K562 (cell line): ENCODE data around the gene PPP3CA. TPM values are rescaled to one million over a fixed set of nuclear protein-coding genes. Genes with fewer than 3 reads are reported as not detected.

Experiments
- ATAC-seq: fragments of 200-7000 bp; cut with Tn5 transposase; 3 replicates; pipeline ENCODE4 v1.9.1; 2020; ENCODE audit warnings: moderate library complexity
- BruUV-seq: library from RNA; stranded (reverse); fragments of 400-500 nt; replicated peaks from 2 replicates; lab custom pipeline; 2021; lab: Mats Ljungman, UMichigan
- CTCF ChIA-PET: fragments of 300-600 bp; formaldehyde crosslinking; extraction: SDS; loops from one replicate; lab custom pipeline; 2021; ENCODE audit warnings: low intra/inter-chr PET ratio; lab: Yijun Ruan, JAX
- POLR2A ChIA-PET: fragments of 300-600, 350-650 bp; sonication (Branson Sonifier 250); formaldehyde crosslinking; extraction: SDS; loops from one replicate; lab custom pipeline; 2021; ENCODE audit warnings: antibody characterized with exemption, inconsistent platforms; lab: Yijun Ruan, JAX
- DNase-seq, 4 experiments: peaks; one replicate each; pipeline versions ENCODE4 v3.0.0 to v3.0.0-alpha.2; 2011 to 2018; ENCODE audit warnings: low spot score in 3 of 4, mixed read lengths in 3 of 4; ENCODE audit errors: extremely low read depth in 1 of 4
- FAIRE-seq: peaks from 2 replicates; lab custom pipeline; 2011; peaks lifted over from hg19 to GRCh38; lab: Jason Lieb, UNC
- H2AFZ ChIP-seq: 2 replicates; pipeline ENCODE4 v1.6.0; 2011; ENCODE audit warnings: low read depth, low read length, control low read depth, inconsistent platforms
- H3K27ac ChIP-seq: fragments of 200-600 bp; 3 replicates; pipeline ENCODE4 v1.8.0; 2011; ENCODE audit warnings: low read depth, mild to moderate bottlenecking, control low read depth, inconsistent platforms, low read length, moderate library complexity, mixed read lengths; ENCODE audit errors: extremely low read depth
- H3K27me3 ChIP-seq, 2 experiments: fragments of 300-600 bp in 1 of 2; 2 replicates in 1 of 2; 3 replicates in 1 of 2; pipeline versions ENCODE4 v1.6.0 to v1.8.0; 2011; ENCODE audit warnings: inconsistent platforms in 2 of 2, low read length in 2 of 2, mild to moderate bottlenecking in 1 of 2, mixed read lengths in 1 of 2, moderate library complexity in 1 of 2; ENCODE audit not compliant: control insufficient read depth in 2 of 2, insufficient read depth in 2 of 2
- H3K36me3 ChIP-seq: fragments of 300-600 bp; 3 replicates; pipeline ENCODE4 v1.8.0; 2011; ENCODE audit warnings: mild to moderate bottlenecking, low read length, inconsistent platforms; ENCODE audit not compliant: control insufficient read depth, insufficient read depth
- H3K4me1 ChIP-seq, 2 experiments: fragments of 200-600 bp in 1 of 2; replicated peaks in 1 of 2; 2 replicates in 1 of 2; 3 replicates in 1 of 2; pipeline versions ENCODE4 v1.5.1 to v1.8.0; 2011; ENCODE audit warnings: inconsistent platforms in 2 of 2, low read length in 2 of 2, mild to moderate bottlenecking in 1 of 2, mixed read lengths in 1 of 2, moderate library complexity in 1 of 2; ENCODE audit not compliant: control insufficient read depth in 2 of 2, insufficient read depth in 2 of 2
- H3K4me2 ChIP-seq: 2 replicates; pipeline ENCODE4 v1.6.1; 2011; ENCODE audit warnings: low read length, control low read depth, inconsistent platforms, mixed read lengths; ENCODE audit not compliant: insufficient read depth
- H3K4me3 ChIP-seq: fragments of 200-600 bp; sonication (generic), shearing (Covaris generic); 2 replicates; pipeline ENCODE4 v1.5.1; 2016; ENCODE audit warnings: control low read depth, inconsistent platforms
- H3K79me2 ChIP-seq: fragments of 200-600 bp; 3 replicates; pipeline ENCODE4 v1.8.0; 2011; ENCODE audit warnings: low read length, inconsistent platforms; ENCODE audit not compliant: control insufficient read depth, insufficient read depth
- H3K9ac ChIP-seq, 2 experiments: 2 replicates each; pipeline versions ENCODE4 v1.6.0 to v1.6.1; 2011; ENCODE audit warnings: low read depth in 2 of 2, low read length in 2 of 2, control low read depth in 1 of 2, inconsistent platforms in 1 of 2, mild to moderate bottlenecking in 1 of 2, mixed read lengths in 1 of 2; ENCODE audit not compliant: insufficient read depth in 1 of 2
- H3K9me1 ChIP-seq: one replicate; pipeline ENCODE4 v1.6.0; 2011; ENCODE audit warnings: inconsistent platforms, mild to moderate bottlenecking, low read length, moderate library complexity; ENCODE audit not compliant: control insufficient read depth, insufficient read depth
- H3K9me3 ChIP-seq: replicated peaks from 2 replicates; pipeline ENCODE4 v1.5.1; 2011; ENCODE audit warnings: low read depth, low read length, inconsistent platforms; ENCODE audit not compliant: control insufficient read depth, insufficient read depth
- H4K20me1 ChIP-seq: replicated peaks from 2 replicates; pipeline ENCODE4 v1.6.1; 2011; ENCODE audit warnings: low read length, inconsistent platforms, mixed read lengths; ENCODE audit not compliant: control insufficient read depth, insufficient read depth
- CBX8 ChIP-seq: fragments of 200-600 bp; sonication (generic); IDR thresholded peaks from 2 replicates; pipeline ENCODE4 v1.6.1; 2012; ENCODE audit warnings: borderline replicate concordance, mixed run types, low read depth, mild to moderate bottlenecking, moderate library complexity, mixed read lengths, low read length, control low read depth, inconsistent platforms; ENCODE audit not compliant: poor library complexity, severe bottlenecking; ENCODE audit errors: extremely low read depth
- CEBPB ChIP-seq: fragments of 450-650 bp; IDR thresholded peaks from 2 replicates; pipeline ENCODE4 v1.6.1; 2016; ENCODE audit warnings: missing genetic modification characterization, missing compliant biosample characterization
- FIP1L1 ChIP-seq: fragments of 200-400 bp; formaldehyde crosslinking; IDR thresholded peaks from 2 replicates; pipeline ENCODE4 v1.6.1; 2018; ENCODE audit warnings: mild to moderate bottlenecking, low read depth, low read length; ENCODE audit not compliant: poor library complexity, severe bottlenecking
- HNRNPH1 ChIP-seq: fragments of 200-400 bp; formaldehyde crosslinking; optimal IDR thresholded peaks from 2 replicates; pipeline ENCODE3; 2017; ENCODE audit warnings: low read depth, mild to moderate bottlenecking, low read length, moderate library complexity
- LARP7 ChIP-seq: fragments of 450-650 bp; IDR thresholded peaks from 2 replicates; pipeline ENCODE4 v1.6.1; 2016
- NFYB ChIP-seq: IDR thresholded peaks from 2 replicates; pipeline ENCODE4 v1.6.1; 2011; ENCODE audit warnings: mild to moderate bottlenecking, moderate library complexity; ENCODE audit not compliant: insufficient read length; ENCODE audit errors: extremely low read depth
- PHF21A ChIP-seq: fragments of 450-650 bp; IDR thresholded peaks from 2 replicates; pipeline ENCODE4 v1.6.1; 2017; ENCODE audit warnings: low read depth, borderline replicate concordance
- TAF7 ChIP-seq: fragments of 450-650 bp; IDR thresholded peaks from 2 replicates; pipeline ENCODE4 v1.6.1; 2016; ENCODE audit warnings: missing genetic modification characterization, missing compliant biosample characterization
- U2AF2 ChIP-seq: fragments of 200-400 bp; formaldehyde crosslinking; optimal IDR thresholded peaks from 2 replicates; pipeline ENCODE3; 2017; ENCODE audit warnings: low read depth, mild to moderate bottlenecking, low read length
- ZKSCAN8 ChIP-seq: fragments of 200-800 bp; sonication (Bioruptor generic); IDR thresholded peaks from 2 replicates; pipeline ENCODE4 v1.6.1; 2016; ENCODE audit warnings: missing genetic modification characterization, missing compliant biosample characterization
- ZNF224 ChIP-seq: sonication (generic); formaldehyde crosslinking; IDR thresholded peaks from 2 replicates; pipeline ENCODE4 v1.8.0; 2022; ENCODE audit warnings: mild to moderate bottlenecking, missing genetic modification reagents
- ZNF253 ChIP-seq: fragments of 250-450 bp; sonication (Bioruptor Pico); conservative IDR thresholded peaks from 2 replicates; pipeline ENCODE4 v1.6.1; 2021; ENCODE audit warnings: mild to moderate bottlenecking
- WGBS: fragments of 100-300 bp; shearing (Covaris generic); methylation state at CpG from one replicate; pipeline ENCODE4 v1.1.6; 2016; ENCODE audit warnings: low coverage, mixed read lengths; ENCODE audit not compliant: insufficient coverage; ENCODE audit errors: missing lambda C conversion rate; 5-methylcytosine and 5-hydroxymethylcytosine counted together
- in situ Hi-C: fragments of 300-500 bp; cut with MboI; formaldehyde crosslinking; loops from 4 replicates; pipeline ENCODE4 v1.15.0; 2018; ENCODE audit warnings: inconsistent platforms, mixed read lengths
- intact Hi-C: fragments of 100-400 bp; cut with micrococcal nuclease; formaldehyde crosslinking; loops from 2 replicates; pipeline ENCODE4 v1.14.2; 2022
- polyA plus RNA-seq, 8 experiments: library from polyadenylated mRNA; depleted of rRNA in 4 of 8; stranded (reverse) in 5 of 8; unstranded in 3 of 8; fragments of >200 nt; fragmentation: Nextera tagmentation in 2 of 8; fragmentation: Illumina TruSeq in 1 of 8; extraction: Ambion mirVana in 2 of 8; extraction: Trizol in 1 of 8; gene quantifications; 2 replicates each; pipeline versions ENCODE4 v1.2.1 to v1.2.3, GENCODE V29; 2011 to 2014; ENCODE audit warnings: inconsistent platforms in 1 of 8, missing spikeins in 1 of 8
- total RNA-seq, 7 experiments: library from RNA; depleted of rRNA in 6 of 7; stranded (reverse); fragments of >200 nt in 6 of 7; fragmentation: Illumina TruSeq in 2 of 7; extraction: Trizol in 2 of 7; gene quantifications; 2 replicates each; pipeline versions ENCODE4 v1.2.1 to v1.2.3, GENCODE V29; 2011 to 2021; ENCODE audit warnings: low replicate concordance in 1 of 7
- TF ChIP-seq, protein P1 (sequence below): sonication (generic); formaldehyde crosslinking; IDR thresholded peaks from 2 replicates; pipeline ENCODE4 v1.8.1; 2023; ENCODE audit warnings: mild to moderate bottlenecking, missing genetic modification reagents
- TF ChIP-seq, protein P2 (sequence below): sonication (generic); IDR thresholded peaks from 2 replicates; pipeline ENCODE4 v1.6.1; 2016

Gene PPP3CA
- total and polyA plus RNA-seq, 9 of the 15 experiments (the other 6 are each of a cell fraction or from before 2014, with no cell fraction given), result 0.94 to 3.2 (median 1.6) TPM

DNA sequence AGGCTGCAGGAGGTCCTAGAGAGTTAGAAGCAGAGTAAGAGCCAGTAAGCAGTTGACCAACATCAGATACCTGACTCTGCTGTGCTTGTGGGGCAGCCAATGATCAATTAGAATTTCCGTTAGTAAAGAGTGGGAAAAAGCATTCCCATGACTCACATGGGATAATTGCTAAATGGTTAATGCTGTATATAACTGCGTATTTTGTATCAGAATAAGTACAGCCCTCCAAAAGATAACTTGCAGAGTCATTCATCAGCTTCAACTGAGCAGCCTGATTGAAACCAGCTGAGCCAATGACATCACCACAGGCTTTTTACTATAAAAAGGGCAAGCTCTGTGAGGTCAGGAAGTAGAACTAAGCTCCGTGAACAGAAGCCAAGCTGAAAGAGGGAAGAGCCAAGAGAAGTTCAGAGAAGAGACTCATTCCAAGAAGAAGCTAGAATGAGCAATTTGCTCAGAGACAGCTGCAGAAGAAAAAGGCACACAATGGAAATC, 67.9 kb downstream of the PPP3CA start (continued):
- TF ChIP-seq, protein P1, sequence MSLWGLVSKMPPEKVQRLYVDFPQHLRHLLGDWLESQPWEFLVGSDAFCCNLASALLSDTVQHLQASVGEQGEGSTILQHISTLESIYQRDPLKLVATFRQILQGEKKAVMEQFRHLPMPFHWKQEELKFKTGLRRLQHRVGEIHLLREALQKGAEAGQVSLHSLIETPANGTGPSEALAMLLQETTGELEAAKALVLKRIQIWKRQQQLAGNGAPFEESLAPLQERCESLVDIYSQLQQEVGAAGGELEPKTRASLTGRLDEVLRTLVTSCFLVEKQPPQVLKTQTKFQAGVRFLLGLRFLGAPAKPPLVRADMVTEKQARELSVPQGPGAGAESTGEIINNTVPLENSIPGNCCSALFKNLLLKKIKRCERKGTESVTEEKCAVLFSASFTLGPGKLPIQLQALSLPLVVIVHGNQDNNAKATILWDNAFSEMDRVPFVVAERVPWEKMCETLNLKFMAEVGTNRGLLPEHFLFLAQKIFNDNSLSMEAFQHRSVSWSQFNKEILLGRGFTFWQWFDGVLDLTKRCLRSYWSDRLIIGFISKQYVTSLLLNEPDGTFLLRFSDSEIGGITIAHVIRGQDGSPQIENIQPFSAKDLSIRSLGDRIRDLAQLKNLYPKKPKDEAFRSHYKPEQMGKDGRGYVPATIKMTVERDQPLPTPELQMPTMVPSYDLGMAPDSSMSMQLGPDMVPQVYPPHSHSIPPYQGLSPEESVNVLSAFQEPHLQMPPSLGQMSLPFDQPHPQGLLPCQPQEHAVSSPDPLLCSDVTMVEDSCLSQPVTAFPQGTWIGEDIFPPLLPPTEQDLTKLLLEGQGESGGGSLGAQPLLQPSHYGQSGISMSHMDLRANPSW (CRISPR knock-in tag), result no peak

DNA sequence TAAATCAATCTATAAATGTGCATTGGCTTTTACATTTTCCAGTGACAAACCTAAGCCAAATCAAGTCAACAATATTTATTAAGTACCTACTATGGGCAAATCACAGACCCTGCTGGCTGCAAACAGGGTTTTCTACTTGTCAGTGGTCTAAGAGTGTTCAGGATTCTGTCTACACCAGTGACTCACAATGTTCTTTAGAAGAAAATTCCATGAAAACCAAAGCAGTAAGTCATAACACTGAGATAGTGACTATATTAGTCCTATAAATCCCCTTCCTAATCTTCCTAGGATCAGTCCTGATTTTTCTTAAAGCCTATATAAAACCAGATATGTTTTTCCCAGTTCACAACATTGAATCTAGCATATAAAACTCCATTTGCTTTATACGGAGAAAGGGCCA, 69.7 kb downstream of the PPP3CA start:
- BruUV-seq, result no TSS peak
- Histone ChIP-seq H3K27ac (no peak overlapping the region), H3K4me3 (no peak overlapping the region), H3K79me2 (no peaks in the 10 kb centered on the region), H3K4me1 (no peaks in the 10 kb centered on the region), H3K9ac (no peak overlapping the region), H4K20me1 (no peaks in the 10 kb centered on the region), H2AFZ (no peak overlapping the region), H3K9me1 (no peaks in the 10 kb centered on the region), H3K36me3 (no peaks in the 10 kb centered on the region), H3K4me2 (no peak overlapping the region), H3K9me3 (no peaks in the 10 kb centered on the region), H3K27me3 (no peaks in the 10 kb centered on the region)
- TF ChIP-seq LARP7 (no peak), PHF21A (no peak), FIP1L1 (no peak), ZKSCAN8 (CRISPR knock-in tag) (no peak), NFYB (no peak), ZNF253 (CRISPR knock-in tag) (no peak), TAF7 (tag) (no peak), U2AF2 (no peak), HNRNPH1 (no peak), CEBPB (tag) (no peak), CBX8 (no peak), ZNF224 (CRISPR knock-in tag) (no peak)
- TF ChIP-seq, protein P2, sequence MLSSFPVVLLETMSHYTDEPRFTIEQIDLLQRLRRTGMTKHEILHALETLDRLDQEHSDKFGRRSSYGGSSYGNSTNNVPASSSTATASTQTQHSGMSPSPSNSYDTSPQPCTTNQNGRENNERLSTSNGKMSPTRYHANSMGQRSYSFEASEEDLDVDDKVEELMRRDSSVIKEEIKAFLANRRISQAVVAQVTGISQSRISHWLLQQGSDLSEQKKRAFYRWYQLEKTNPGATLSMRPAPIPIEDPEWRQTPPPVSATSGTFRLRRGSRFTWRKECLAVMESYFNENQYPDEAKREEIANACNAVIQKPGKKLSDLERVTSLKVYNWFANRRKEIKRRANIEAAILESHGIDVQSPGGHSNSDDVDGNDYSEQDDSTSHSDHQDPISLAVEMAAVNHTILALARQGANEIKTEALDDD, result no peak
- POLR2A ChIA-PET, result no interaction called here
- 0% methylated on average over 1 of the region's 1 CpG for WGBS
- no peak for FAIRE-seq
- CTCF ChIA-PET, result no interaction called here
- in situ Hi-C loops (no loop called here), intact Hi-C loops (no loop called here)
- no peak for ATAC-seq
- no peak for DNase-seq
